Epidermal melanocyte (primary cell): ENCODE measurements around the gene SV2C.

ENCODE experiments used
- DNase-seq: peaks from one replicate; pipeline ENCODE4 v3.0.0; 2011; ENCODE audit warnings: low spot score; ENCODE audit not compliant: insufficient read length

Gene SV2C

DNA sequence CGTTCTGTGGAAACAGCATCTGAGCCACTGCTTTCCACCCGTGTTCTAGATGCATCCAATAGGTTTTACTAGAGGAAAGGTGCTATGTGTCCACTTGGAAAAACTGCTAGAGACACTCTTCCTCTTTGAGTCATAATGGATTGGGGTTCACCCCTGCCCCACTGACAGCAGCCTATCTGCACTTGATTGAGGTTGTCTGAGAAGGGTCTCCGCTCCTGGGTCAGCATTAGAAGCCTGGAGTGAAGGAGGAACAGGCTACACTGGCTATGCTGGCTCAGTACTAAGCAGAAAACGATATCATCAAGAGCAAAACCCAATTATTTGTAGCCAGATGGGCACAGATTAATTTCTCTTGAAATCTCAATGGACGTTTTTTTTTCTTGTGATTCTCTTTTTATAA, 167.3 kb downstream of the SV2C start:
- DNase-seq, result no peak

DNA sequence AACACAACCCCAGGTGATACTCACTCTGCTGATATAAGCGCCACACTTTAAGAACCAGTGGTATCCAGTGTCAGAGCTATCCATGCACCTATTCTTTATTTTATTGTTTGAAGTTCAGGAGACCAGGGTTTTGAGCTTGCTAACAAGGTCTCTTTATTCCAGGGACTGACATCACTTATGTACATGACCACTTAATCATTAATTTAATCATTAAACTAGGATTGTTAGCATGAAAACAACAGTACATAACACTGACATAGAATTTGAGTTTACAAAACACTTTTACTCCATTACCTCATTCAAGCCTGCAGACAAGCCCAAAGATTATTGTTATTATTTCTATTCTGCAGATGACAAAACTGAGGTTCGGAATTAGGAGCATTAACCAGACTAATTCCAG, 168.5 kb downstream of the SV2C start:
- DNase-seq, result no peak

DNA sequence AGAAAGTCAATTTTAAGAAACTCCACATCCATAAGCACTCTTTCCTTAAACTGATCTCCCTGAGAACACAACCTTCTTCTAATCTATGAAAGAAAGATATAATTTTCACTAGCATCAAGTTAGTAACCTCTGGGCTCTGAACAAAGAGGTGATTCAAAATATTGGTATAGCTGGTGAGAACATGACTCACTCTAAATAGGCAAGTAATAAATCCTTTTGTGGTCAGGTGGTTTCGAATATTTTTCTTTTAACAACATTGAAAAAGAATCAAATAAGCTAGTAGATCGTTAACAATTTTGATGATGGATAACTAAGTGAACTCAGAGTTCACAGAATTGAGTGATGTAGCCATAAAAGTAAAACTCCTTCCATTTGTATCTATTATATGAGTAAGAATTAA, 169.3 kb downstream of the SV2C start:
- DNase-seq, result no peak

DNA sequence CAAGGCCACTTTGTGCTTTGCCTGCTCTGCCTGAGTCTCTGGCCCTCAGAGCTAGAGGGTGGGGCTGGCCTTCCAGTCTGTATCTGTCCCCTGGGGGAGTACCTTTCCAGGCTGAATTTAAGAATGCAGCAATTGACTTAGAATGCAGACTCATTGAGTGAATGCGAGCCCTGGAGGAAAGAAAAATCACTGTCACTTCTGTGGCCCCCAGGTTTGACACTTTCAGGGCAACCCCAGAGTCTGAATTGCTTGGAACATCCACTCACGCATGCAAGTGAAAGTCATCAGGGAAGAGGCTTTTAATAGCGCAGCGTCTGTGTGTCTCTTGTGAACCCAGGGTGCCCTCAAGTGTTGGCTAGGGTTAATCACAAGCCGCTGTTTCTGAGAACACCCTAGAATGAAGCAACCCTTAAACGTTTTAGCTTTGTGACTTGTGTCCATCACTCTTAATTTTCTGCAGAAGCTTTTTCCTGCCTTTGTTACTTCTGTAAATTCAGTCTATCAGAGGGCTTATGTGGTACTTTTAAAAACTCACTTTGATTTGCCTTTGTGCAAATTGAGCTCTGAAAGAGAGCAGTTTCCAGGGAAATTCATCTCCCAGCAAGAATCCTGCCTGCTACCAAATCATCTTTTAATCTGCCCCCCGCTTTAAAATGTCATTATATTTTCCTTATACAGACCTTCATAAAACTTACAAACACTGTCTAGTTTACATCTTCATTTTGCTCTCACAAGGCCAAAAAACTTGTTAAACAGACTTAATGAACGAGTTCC, 173.1 kb downstream of the SV2C start:
- DNase-seq, result peak; percentile 57

DNA sequence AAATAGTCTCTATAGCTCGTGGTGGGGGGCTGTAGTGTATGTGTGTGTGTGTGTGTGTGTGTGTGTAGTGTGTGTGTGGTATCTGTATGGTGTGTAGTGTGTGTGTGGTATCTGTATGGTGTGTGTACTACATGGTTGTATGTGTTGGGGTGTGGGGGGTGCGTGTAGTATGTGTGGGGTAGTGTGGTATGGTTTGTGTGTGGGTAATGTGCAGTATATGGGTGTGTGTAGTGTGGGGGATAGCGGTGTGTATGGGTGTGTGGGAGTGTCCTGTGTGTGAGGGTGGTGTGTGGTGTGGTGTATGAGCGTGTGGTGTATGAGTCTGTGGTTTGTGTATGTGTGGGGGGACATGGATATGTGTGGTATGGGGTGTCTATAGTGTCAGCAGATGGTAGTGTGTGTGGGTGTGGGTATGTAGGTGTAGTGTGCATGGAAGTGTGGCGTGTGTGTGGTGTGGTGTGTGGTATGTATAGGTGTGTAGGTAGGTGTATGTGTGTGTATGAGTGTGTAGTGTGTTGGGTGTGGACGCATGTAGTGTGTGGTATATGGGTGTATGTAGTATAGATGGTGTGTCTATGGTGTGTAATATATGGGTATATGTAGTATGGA, 174.1 kb downstream of the SV2C start:
- no peak for DNase-seq

DNA sequence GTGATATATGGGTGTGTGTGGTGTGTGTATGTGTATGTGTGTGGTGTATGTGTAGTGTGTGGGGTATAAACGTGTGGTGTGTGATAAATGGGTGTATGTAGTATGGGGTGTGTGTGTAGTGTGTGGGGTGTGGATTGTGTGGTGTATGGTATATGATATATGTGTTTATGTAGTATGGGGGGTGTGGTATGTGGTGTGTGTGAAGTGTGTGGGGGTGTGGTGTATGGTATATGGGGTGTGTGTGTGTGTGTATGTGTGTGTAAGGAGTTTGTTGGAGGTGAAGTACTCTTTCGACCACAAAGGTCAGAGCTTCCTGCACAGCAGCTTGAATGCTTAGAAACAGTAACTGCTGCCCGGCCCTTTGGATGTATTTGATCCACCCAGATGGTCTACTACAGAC, 174.7 kb downstream of the SV2C start:
- no peak for DNase-seq

DNA sequence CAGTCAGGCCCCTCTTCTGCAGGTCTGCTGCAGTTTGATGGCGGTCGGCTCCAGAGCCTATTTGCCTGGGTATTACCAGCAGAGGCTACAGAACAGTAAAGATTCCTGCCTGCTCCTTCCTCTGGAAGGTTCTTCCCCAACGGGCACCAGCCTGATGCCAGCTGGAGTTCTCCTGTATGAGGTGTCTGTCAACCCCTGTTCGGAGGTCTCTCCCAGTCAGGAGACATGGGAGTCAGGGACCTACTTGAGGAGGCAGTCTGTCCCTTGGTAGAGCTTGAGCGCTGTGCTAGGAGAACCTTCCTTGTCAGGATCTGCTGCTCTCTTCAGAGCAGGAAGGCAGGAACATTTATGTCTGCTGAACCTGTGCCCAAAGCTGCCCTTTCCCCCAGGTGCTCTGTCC, 181.5 kb downstream of the SV2C start:
- DNase-seq, result no peak

DNA sequence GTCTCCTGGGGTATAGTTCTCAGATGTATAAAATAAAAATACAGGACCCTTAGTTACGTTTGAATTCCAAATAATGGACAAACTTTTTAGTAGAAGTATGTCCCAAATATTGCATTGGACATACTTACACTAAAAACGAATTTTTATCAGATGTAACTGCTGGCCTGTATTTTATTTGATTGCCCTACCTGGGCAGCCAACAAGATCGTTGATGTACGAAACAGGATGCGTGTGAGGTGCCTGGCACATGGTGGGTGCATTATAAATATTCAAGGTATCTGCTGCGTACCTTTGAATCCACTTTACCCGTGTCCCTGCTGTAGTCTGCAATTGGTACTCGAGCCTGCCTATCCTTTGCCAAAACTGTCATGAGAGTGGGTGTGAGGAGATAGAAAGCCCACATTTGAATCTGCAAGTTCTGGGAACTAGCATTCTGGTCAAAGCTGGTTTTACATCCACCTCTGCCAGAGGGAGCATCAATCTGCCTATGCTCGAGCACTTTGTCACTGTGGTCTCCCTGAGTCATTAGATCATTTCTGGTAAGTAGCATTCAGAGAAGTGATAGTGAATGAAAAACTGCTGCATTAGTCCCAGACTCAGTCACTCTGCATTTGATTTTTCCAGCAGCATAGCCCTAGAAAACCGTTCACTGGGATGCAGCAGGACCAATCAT, 186.2 kb downstream of the SV2C start:
- DNase-seq, result no peak

DNA sequence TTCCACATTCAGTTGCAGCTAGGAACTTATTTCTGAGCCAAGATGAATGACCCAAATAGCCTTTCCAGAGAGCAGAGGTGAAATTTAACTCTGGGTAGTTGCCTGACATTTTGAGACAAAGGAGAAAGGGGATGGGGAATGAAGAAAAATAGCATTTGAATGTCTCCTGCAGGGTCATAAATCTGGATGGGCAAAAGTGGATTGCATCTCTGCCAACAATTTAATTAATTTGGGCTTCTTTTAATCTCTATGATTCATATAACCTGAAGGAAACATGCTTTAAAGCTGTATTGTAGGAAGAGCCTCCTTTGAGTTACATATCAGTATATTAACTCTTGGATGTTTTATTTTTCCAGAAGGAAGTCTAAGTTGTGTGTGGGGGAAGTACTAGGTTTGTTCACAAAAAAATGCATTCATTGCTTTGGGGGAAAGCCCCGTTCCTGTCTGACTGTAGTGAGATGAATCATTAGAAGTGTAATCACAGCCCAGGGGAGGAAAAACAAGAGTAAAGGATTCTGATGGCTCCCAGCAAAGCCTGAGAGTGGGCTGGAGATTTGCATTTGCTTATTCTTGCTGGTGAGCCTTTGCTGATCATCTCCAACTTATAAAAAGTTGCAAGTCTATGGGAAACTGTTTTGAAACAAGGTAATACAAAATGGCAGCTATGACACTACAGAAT, 186.9 kb downstream of the SV2C start:
- DNase-seq, result no peak

DNA sequence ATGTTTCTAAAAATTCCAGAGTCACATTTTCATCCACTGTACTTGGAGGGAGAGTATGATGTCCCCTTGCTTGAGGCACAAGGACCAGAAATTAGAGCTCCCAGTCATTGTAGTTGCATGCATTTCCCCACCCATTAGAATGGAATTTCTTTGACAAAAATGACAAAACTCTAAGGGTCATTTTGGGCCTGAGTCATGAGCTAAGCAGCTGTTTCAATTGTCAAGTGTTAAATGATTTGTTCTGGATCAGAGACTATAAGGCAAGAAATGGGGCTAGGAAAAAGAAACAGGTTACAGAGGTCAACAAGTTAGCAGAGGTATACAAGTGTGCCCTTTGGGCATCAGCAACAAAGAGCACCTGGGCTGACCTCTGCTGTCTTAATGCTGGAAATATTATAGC, 188.7 kb downstream of the SV2C start:
- no peak for DNase-seq

DNA sequence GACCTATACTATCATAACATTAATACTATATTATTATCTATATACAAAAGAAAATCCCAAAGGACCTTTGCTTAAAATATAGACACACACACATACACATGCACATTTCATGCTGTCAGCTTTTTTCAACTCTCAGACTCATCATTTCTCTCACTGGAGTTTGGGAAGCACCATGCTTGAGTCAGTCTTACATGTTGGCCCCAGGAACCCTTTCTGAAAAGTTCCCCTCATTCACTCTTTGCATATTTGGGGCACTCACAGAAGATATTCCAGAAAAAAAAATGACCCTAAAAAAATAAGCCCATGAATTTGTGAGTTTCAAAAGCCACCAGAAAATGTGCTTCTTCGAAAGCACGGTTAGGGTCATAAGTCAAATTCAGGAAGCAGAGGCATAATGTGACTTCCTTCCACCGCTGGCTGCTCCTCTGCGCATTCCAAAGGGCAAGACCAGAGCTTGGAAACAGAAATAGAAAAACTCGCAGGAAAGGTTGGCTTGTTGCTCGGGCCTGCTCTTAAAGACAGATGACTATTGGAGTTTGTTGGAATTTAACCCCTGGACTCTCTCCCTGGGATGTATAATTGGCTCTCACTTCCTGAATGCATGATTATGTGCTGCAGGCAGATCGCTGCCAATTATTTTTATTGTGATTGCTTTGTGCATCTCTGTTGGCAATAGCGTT, 190.2 kb downstream of the SV2C start:
- no peak for DNase-seq

DNA sequence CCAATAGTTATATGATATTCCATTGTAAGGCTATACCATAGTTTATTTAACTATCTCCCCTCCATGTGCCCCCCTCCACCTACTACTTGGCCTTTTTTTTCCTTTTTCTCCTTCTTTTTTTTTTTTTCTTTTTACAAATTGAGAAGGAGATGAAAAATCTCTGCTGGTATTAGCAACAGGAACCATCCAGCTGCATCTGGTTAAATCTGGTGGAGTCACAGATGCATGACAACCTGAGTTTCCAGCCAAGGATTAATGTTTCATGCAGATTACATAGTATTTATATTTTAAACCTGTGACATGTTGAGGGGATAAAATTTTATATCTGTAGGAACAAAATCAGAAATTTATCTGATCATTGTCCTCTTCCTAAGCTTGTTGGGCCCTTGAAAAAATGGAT, 191.4 kb downstream of the SV2C start:
- DNase-seq, result no peak

DNA sequence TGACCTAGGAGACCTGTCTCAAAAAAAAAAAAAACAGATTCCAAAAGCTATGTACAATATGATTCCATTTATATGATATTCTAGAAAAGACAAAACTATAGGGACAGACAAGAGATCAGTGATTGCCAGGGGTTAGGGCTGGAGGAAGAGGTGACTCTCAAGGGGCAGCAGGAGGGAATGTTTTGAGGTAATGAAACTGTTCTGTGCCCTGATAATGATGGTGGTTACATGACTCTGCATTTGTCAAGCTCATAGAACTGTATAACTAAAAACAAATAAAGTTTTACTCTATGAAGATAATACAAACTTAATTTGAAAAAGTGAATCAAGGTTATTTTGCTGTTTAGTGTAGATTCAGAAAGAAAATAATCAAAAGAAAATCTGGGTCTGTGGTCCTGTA, 194.6 kb downstream of the SV2C start:
- no peak for DNase-seq

DNA sequence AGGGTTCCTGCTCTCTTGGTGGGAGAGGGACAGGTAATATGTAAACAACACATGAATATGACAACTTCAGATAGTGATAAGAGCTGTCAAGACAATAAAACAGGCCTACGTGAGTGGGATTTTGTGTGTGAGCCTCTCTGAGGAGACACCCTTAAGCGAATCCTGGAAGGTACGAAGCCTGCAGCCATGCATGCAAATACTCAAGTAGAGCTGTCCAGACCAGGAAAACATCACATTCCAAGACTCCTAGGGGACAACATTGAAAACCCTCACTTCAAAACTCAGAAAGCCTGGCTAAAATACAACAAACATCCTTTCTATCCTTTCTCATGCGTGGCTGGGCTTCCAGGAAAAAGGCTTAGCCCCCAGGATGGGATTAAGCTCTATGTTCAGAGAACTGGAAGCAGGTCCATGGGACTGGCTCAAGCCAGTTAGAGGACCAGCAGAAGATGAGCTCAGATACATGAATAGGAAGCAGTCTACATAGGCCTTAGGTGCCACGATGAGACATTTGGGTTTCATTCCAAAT, 195.1 kb downstream of the SV2C start:
- no peak for DNase-seq

DNA sequence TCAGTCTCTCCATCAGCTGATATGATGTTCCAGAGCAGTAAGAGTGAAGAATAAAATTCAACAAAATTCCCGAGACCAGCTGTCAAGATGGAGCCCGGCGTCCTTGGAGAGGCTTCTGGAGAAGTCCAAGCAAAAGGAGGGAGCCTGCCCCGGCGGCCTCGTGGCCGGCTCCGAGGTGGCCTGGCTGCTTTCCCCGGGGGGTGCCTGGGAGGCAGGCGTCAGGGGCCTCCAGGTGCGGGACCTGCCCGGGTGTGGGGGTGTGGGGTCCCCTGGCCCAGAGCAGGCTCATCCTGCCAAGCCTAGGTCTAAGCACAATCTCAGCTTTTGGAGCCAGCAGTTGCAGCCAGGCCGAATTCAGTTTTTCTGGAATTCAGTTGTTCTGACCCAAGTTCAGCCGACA, 197.3 kb downstream of the SV2C start:
- no peak for DNase-seq

DNA sequence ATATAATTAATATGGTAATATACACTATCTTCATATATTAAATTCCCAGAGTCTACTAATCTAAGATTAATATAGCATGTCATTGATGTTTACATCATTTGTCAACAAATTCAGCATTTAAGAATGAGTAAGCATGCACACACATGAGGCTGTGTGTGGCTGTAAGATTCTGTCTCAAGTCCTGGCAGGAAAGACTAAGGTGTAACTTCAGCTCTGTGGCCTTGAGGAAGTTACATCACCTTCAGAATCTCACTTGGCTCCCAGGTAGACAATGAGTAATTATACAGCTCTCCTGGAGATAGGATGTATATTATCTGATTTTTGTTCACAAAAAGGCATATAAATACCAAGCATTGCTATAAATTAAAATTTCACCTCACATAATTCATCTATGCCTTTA, 200.5 kb downstream of the SV2C start:
- no peak for DNase-seq

DNA sequence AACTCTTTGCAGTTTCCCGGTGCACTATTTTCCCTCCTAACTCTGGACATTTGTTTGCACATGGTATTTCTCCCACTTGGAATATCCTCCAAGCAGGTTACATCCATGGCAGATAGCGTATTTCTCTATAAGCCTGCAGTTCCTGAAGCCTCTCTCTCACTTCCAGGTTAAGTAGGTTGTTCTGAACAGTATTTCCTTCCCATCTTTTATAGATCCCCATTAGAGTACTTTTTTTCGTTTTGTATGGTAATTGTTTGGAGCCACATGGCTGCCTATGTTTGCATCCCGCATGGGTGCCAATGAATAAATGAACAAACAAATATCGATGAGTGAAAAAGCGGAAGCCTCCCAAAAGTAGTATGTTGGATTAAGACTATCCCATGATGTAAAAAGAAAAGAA, 206.5 kb downstream of the SV2C start:
- no peak for DNase-seq

DNA sequence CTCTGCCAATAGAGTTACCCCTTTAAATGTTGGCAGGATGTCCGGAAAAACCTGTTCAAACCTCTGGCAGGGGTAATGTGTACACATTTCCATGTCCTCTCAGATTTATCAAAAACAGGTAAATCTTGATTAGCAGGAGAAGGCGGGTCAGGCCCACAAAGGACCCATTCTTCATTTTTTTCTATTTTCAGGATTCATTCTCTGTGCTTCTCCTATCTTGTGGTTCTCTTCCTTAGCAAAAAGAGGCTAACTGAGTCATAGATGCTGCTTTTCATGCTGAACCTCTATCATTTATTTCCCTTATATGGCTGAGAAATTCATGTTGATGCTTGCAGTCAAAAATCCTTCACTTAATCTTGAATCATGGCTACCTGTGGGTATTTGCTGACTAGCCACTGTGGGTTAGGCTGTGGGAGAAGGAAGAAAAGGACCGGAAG, 207.2 kb downstream of the SV2C start:
- DNase-seq, result no peak

DNA sequence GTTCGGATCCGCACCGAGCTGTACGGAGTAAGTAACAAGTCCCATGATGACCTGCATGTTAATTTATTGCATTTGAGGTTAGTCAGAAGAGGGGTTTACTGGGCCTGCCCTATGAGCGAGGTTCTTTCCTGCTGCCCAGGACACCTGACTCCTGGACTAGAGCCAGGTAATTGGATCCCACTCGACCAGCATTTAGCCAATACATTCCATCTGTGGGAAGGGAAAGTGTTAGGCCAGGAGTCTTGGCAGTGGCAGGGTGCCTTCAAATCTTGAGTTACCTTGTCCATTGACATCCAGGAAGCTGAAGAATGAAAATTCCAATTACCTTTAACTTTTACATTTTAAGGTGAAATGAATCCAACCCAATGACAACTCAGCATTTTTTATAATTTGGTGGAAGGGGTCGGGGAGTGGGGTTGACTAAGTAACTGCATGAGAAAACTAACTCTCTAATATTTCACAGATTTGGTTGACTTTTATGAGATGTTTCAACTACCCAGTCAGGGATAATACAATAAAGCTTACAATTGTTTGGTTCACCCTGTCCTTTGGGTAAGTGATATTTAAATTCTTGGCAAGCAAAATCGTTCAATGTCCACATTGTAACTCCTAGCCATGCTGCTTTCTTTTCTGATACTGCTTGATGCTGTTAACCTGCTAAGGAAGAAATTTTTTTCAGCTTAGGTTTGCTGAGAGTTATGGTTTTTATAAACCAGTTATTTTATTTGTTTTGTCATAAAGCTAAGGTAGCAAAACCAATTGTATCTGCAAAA, 208.3 kb downstream of the SV2C start:
- DNase-seq, result no peak

DNA sequence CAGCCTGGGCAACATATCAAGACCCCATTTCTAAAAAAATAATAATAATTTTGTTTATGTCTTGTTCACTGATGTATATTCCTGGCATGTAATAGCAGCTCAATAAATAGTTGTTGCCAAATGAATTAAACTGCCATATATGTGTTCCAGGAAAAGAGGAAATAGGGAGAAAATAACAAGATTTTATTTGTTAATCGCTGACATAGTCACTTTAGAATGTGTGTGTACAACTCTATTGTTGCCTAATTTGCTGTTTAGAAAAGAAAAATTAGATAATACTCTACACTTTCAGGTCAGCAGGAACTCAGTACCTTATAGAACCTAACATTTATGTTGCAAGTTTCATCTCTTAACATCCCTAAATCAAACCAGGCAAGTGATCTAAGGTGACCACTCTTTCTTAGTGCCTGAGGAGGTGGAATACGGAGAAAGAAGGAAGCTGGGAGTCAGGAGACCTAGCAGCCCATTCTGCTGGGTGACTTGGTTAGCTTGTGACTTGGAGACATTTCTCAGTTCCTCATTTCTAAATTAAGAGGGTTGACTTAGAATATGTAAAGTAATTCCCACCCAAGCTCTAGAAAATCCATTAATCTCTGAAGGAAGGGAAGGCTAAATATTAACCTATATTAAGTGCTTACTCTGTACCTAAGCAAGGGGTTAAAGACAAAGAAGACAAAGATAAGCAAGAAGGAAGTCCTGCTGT, 209.6 kb downstream of the SV2C start:
- DNase-seq, result no peak
